Measurements from ENCODE around the gene KIAA0513.

KIAA0513 gene

GRCh38 chr16:85005285-85006069 lies 22.1 kb upstream of the KIAA0513 start:
- DNase-seq: no peak

- DNase-seq: no peak
Measured at GRCh38 chr16:85006639-85007038, 21.0 kb upstream of the KIAA0513 start.

- DNase-seq: no peak
Measured at GRCh38 chr16:85007496-85008214, 19.9 kb upstream of the KIAA0513 start.

GRCh38 chr16:85008271-85008670 lies 19.3 kb upstream of the KIAA0513 start:
- DNase-seq: no peak

GRCh38 chr16:85010446-85010930 lies 17.1 kb upstream of the KIAA0513 start:
- DNase-seq: no peak

GRCh38 chr16:85010931-85011845 lies 16.4 kb upstream of the KIAA0513 start, which contains the start of gene ZDHHC7:
ZDHHC7 (minus strand) TSS chr16:85011535; CDS start chr16:84990618, 20,917 bp downstream.
- peak; percentile 85 for DNase-seq

GRCh38 chr16:85011846-85012284 lies 15.7 kb upstream of the KIAA0513 start:
- no peak for DNase-seq

GRCh38 chr16:85014311-85014710 lies 13.3 kb upstream of the KIAA0513 start:
- DNase-seq: no peak

- DNase-seq: peak; percentile 81
Measured at GRCh38 chr16:85015481-85016187, 12.0 kb upstream of the KIAA0513 start.

GRCh38 chr16:85017151-85017550 lies 10.4 kb upstream of the KIAA0513 start:
- DNase-seq: peak; percentile 96

- DNase-seq: no peak
Measured at GRCh38 chr16:85017633-85018032, 10.0 kb upstream of the KIAA0513 start.

GRCh38 chr16:85018529-85019236 lies 8.9 kb upstream of the KIAA0513 start:
- no peak for DNase-seq

GRCh38 chr16:85019659-85020245 lies 7.8 kb upstream of the KIAA0513 start:
- DNase-seq: no peak

GRCh38 chr16:85025781-85026653 lies 1.6 kb upstream of the KIAA0513 start:
- DNase-seq: peak; percentile 72

- no peak for DNase-seq
Measured at GRCh38 chr16:85026703-85027102, 892 bp upstream of the KIAA0513 start.

GRCh38 chr16:85027958-85028684 lies 526 bp downstream of the KIAA0513 start:
- no peak for DNase-seq

GRCh38 chr16:85028685-85029407 lies 1.3 kb downstream of the KIAA0513 start:
- DNase-seq: no peak

- DNase-seq: peak; percentile 58
Measured at GRCh38 chr16:85029408-85029784, 1.8 kb downstream of the KIAA0513 start.

- DNase-seq: no peak
Measured at GRCh38 chr16:85029981-85030401, 2.4 kb downstream of the KIAA0513 start.

All from inflammatory macrophage treated with lipopolysaccharide for 4 hours (primary cell).